ENCODE data around the gene CNOT3. TPM values are rescaled to one million over a fixed set of nuclear protein-coding genes. Genes with fewer than 3 reads are reported as not detected.
A peak's percentile ranks its signal among the peaks of the same experiment; 100 is the strongest.

CNOT3 gene
- total and polyA plus RNA-seq, 9 of the 15 experiments (the other 6 are each of a cell fraction or from before 2014, with no cell fraction given), result 0.27 to 60.4 (median 9.9) TPM

DNA sequence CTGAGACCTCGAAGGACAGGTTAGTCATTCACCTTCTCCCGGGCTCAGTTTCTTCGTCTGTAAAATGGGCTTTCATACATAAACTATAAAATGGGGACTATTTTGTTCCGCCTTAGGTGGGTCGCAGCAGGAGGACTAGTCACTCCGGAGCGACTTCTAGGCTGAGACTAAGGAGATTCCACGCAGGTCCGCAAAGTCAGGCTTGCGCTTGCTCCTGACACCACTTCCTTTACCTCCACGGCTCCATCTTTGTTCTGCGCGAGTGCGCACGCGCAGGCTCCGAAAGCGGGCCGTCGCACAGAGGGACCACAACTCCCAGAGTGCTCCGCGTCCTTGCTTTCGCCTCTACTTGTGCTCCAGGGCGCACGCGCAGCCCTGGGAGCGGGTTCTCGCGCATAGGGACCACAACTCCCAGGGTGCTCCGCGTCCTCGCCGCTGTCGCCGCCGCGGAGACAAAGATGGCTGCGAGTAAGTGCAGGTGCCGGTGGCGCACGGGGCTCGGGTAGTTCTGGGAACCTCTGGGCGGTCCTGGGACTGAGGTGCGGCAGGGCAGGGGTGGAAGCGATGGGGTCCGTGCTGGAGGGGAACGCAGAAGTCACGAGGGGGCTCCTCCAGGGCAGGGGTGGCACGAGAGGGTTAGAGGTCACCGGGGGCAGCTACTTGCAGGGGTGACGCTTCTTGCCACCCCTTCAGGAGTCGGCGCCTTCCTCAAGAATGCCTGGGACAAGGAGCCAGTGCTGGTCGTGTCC lies 35.0 kb upstream of the CNOT3 start, which contains the start of gene NDUFA3 (continued):
- TF ChIP-seq NR2C1 (IDR thresholded peaks at IDR 0.05), result peak; percentile 85
- peak; percentile 88 for TF ChIP-seq NR2C1 (tag; IDR thresholded peaks at IDR 0.05)
- peak; percentile 85 to 86 for TF ChIP-seq SIX5 (IDR thresholded peaks at IDR 0.05; ENCODE audit: borderline replicate concordance in 1 of 2, insufficient read depth in 1 of 2, low read depth in 1 of 2, low read length in 2 of 2)
- no peak for TF ChIP-seq ZNF668 (CRISPR knock-in tag; IDR thresholded peaks at IDR 0.05)
- TF ChIP-seq CBX1 (IDR thresholded peaks at IDR 0.05; ENCODE audit: low read depth), result peak; percentile 99
- TF ChIP-seq FOSL1 (tag; conservative IDR thresholded peaks at IDR 0.05), result no peak
- TF ChIP-seq, protein P1, sequence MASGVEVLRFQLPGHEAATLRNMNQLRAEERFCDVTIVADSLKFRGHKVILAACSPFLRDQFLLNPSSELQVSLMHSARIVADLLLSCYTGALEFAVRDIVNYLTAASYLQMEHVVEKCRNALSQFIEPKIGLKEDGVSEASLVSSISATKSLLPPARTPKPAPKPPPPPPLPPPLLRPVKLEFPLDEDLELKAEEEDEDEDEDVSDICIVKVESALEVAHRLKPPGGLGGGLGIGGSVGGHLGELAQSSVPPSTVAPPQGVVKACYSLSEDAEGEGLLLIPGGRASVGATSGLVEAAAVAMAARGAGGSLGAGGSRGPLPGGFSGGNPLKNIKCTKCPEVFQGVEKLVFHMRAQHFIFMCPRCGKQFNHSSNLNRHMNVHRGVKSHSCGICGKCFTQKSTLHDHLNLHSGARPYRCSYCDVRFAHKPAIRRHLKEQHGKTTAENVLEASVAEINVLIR (CRISPR knock-in tag; IDR thresholded peaks at IDR 0.05), result peak; percentile 56; the same call in 1 of the 2 replicates
- TF ChIP-seq ELF1 (tag; IDR thresholded peaks at IDR 0.05), result peak; percentile 67; the same call in 1 of the 2 replicates
- TF ChIP-seq, protein P2, sequence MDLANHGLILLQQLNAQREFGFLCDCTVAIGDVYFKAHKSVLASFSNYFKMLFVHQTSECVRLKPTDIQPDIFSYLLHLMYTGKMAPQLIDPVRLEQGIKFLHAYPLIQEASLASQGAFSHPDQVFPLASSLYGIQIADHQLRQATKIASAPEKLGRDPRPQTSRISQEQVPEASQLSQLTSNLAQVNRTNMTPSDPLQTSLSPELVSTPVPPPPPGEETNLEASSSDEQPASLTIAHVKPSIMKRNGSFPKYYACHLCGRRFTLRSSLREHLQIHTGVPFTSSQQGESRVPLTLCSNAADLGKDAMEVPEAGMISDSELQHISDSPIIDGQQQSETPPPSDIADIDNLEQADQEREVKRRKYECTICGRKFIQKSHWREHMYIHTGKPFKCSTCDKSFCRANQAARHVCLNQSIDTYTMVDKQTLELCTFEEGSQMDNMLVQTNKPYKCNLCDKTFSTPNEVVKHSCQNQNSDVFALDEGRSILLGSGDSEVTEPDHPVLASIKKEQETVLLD (IDR thresholded peaks at IDR 0.05), result peak; percentile 99
- TF ChIP-seq CCAR2 (IDR thresholded peaks at IDR 0.05; ENCODE audit: low read depth, low read length), result no peak
- no peak for TF ChIP-seq RBM14 (IDR thresholded peaks at IDR 0.05; ENCODE audit: borderline replicate concordance, insufficient read depth, low read depth, low read length)
- peak; percentile 85 for TF ChIP-seq CREB1 (IDR thresholded peaks at IDR 0.05)
- TF ChIP-seq CREB1 (CRISPR knock-in tag; IDR thresholded peaks at IDR 0.05), result peak; percentile 90
- TF ChIP-seq ZNF77 (CRISPR knock-in tag; IDR thresholded peaks at IDR 0.05), result no peak
- TF ChIP-seq PYGO2 (tag; IDR thresholded peaks at IDR 0.05), result 0 out of 2 replicates have a peak, but pooled peaks have one; percentile 52
- TF ChIP-seq PHF20 (IDR thresholded peaks at IDR 0.05; ENCODE audit: partially characterized antibody), result peak; percentile 90
- TF ChIP-seq, protein P3, sequence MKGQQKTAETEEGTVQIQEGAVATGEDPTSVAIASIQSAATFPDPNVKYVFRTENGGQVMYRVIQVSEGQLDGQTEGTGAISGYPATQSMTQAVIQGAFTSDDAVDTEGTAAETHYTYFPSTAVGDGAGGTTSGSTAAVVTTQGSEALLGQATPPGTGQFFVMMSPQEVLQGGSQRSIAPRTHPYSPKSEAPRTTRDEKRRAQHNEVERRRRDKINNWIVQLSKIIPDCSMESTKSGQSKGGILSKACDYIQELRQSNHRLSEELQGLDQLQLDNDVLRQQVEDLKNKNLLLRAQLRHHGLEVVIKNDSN (CRISPR knock-in tag; IDR thresholded peaks at IDR 0.05), result no peak
- peak; percentile 68 for TF ChIP-seq NCOA4 (IDR thresholded peaks at IDR 0.05; ENCODE audit: partially characterized antibody)
- TF ChIP-seq, protein P4, sequence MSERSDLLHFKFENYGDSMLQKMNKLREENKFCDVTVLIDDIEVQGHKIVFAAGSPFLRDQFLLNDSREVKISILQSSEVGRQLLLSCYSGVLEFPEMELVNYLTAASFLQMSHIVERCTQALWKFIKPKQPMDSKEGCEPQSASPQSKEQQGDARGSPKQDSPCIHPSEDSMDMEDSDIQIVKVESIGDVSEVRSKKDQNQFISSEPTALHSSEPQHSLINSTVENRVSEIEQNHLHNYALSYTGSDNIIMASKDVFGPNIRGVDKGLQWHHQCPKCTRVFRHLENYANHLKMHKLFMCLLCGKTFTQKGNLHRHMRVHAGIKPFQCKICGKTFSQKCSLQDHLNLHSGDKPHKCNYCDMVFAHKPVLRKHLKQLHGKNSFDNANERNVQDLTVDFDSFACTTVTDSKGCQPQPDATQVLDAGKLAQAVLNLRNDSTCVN (CRISPR knock-in tag; IDR thresholded peaks at IDR 0.05), result no peak
- TF ChIP-seq NFXL1 (CRISPR knock-in tag; IDR thresholded peaks at IDR 0.05), result no peak
- no peak for TF ChIP-seq ETV6 (IDR thresholded peaks at IDR 0.05; ENCODE audit: borderline replicate concordance in 1 of 2, low read depth in 2 of 2, low read length in 1 of 2)
- no peak for TF ChIP-seq ETV6 (CRISPR knock-in tag; IDR thresholded peaks at IDR 0.05; ENCODE audit: borderline replicate concordance)
- TF ChIP-seq, protein P5, sequence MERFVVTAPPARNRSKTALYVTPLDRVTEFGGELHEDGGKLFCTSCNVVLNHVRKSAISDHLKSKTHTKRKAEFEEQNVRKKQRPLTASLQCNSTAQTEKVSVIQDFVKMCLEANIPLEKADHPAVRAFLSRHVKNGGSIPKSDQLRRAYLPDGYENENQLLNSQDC (CRISPR knock-in tag; IDR thresholded peaks at IDR 0.05), result 0 out of 2 replicates have a peak, but pooled peaks have one; percentile 71
- peak; percentile 56 for TF ChIP-seq ETV1 (tag; conservative IDR thresholded peaks at IDR 0.05; ENCODE audit: low read depth)
- TF ChIP-seq BCOR (IDR thresholded peaks at IDR 0.05), result peak; percentile 100

Data from K562 (cell line).